IPS-NIHi7 (cell line): ENCODE results near the gene KRT37.
A peak's percentile ranks its signal among the peaks of the same experiment; 100 is the strongest.
"Not testable (repeated sequence)": the region's sequence is repeated elsewhere in the genome, so short reads cannot be mapped to it uniquely, and the experiment has no call there.

Source experiments
- DNase-seq: peaks from one replicate; pipeline ENCODE4 v3.0.0; 2012; ENCODE audit warnings: mixed read lengths; ENCODE audit errors: extremely low spot score

The KRT37 gene

DNA sequence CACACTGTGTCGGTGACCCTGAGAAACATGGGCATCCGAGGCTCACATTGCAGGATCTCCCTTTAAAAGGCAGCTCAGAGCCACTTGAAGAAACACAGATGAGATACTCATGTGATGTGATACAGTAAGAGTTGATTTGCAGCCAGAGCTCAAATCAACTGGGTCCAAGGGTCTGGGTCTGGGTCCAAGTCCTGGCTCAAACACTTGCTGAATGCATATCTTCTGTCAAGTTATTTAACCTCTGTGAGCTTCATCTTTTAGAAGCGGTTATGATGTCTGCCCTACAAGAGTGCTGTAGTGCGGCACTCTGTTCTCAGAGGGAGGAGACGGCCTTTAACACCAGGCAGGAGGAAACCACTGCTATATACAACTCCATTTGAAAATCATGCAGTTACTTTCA is 10.0 kb upstream of the KRT37 start:
- no peak for DNase-seq

DNA sequence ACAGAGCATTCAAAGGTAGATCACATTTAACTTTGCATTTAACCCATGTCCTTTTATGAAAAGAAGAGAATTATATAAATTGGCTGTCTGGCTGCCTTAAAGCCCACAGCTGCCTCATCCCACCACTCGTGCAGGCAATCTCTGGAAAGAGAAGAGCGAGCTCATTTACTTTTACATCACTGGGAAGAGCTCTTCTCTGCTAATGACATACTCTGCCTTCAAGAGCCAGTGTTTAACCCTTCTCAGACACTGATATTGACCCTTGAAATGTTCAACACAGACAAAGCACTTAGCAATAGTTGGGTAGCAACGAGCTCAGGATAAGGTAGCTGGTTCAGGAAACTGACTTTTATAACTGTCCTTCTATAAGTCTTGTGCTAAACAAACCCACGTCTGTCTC is 9.6 kb upstream of the KRT37 start:
- DNase-seq = no peak

DNA sequence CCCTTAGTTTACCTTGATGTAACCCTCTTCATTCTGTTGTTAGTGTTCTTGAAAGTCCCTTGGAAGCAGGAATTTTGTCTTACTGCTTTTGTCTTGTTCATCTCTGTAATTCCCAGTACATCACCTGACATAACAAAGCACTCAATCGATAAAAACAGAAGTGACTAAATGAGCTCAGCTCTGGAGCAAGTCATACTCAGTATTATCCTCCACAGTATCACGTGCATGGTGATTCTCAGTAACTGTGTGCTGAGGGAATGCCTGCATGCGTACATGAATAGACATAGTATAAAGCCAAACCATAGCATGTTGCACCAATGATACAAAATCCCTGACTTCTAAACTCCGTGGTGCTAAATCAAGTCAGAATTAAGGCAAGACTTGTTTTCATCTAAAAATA is 9.2 kb upstream of the KRT37 start:
- no peak for DNase-seq

DNA sequence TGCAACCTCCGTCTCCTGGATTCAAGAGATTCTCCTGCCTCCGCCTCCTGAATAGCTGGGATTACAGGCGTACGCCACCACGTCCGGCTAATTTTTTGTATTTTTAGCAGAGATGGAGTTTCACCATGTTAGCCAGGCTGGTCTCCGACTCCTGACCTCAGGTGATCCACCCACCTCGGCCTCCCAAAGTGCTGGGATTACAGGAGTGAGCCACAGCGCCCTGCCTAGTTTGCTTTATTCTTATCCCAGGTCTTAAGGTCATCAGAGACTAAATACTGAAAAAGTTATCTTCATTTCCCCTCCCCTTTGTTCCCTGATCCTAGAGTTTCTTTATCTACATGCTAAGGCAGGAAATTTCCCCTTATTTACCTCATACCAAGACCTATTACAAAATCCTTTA is 6.0 kb upstream of the KRT37 start:
- DNase-seq = not testable (repeated sequence)

DNA sequence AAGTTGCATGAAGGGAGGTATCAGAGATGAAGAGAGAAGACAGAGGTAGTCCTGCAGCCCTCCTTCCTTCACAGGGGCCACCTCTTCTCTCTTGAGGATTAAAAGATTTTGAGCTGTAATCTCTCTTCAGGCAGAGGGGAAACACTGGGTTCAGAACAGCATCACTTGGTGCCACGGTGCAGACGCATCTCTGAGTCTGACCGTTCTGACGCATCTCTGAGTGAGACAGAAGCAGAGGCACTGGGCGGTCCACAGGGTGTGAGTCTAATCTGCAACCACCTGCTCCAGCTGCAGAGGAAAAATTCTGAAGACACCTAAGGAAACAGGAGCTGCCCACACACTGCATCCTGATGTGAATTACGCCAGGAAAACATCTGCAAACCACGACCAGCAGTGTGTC is 5.3 kb upstream of the KRT37 start:
- no peak for DNase-seq

DNA sequence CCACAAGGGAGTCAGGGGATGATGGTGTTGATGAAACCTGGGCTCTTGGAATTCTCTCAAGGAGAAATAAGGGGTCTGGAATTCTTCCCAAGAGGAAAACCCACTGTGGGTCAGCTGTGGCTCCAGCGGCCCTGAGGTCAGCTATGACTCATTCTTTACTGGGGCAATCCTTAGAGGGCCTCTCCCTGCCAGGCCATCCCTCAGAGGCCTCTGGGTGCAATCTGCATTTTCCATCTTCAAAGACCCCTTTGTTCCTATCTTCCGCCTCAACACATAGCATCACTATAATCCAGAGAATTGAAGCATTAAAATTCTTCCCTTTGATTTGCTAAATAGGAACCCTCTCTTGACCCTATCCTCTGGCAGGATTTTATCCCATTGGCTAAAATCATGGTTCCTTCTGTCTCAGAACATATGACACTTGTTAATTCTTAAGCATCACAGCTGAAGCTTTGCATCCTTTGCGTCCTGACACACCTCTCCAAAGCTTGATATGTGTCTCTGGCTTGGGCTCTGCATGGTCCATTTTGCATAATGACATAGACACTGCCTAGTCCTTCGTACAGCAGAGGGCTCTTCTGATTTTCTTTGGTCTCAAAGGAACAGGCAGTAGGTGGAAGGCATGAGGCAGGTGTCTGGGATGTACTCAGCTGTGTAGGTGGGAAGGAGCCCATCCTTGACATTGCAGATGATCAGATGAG is 4.4 kb upstream of the KRT37 start:
- DNase-seq = peak; percentile 37

DNA sequence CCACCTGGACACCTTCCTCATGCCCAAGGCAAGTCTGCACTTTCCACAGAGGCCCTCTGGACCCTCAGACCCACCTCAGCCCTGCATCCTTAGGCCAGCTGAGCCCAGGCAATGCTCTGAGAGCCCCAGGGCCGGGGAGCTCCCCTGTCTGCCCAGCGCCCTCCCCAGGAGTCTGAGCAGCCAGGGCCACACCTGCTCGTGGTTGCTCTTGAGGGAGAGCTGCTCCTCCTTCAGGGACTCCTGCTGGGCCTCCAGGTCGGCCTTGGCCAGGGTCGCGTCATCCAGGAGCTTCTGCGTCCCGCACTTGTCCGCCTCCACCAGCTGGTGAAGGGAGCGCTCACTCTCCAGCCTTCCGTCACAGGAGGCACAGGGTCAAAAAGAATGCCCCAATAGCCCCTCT is 1.8 kb downstream of the KRT37 start:
- not testable (repeated sequence) for DNase-seq

DNA sequence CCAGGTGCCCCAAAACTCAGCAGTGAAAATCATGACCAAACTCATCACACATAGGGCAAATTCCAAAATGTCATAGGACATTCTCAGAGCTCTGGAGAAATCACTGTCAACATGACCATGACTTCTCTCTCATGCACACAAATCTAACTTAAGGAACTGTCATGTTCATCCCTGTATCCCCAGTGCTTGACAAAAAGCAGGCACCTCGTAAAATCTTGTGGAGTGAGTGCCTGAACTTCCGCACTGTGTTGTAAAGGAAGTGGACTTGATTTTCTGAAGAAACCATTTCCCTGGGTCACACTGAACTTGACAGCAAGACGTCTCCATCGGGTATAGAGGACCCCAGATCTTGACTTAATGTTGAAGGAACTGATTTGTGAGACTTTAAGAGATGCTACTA is 2.8 kb downstream of the KRT37 start:
- no peak for DNase-seq

DNA sequence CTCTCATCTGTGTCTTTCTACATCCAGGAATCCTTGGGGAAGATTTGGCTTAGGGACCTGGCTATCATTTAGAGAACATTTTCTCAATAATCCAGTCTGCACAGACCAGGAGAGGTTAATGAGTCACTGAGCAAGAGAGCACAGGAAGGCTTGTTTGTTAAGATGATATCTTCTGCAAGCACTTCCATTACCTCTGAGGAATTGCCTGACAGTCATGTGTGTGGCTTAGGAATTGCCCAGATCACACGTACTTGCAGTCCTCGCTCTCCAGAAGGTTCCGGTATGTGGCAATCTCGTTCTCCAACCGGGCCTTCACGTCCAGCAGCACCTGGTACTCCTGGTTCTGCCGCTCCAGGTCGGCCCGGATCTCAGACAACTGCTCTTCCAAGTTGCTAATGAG is 3.3 kb downstream of the KRT37 start:
- no peak for DNase-seq

DNA sequence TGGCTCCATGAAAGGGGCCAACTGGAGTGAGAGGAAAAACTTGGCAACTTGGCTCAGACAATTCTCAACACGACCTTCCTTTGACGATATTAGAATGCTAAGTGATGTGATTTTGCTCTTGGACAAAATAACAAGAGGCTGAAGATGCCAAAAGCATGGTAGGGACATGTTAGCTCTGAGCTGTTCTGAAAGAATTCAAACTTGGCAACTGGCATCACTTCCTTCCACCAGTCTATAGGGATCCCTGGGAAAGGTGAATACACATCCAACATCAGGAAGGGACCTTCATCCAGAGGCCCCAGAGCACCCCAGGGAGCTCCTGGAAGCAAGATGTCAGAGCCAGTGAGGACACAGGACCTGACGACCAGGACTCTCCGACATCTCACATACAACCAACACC is 4.3 kb downstream of the KRT37 start:
- no peak for DNase-seq

DNA sequence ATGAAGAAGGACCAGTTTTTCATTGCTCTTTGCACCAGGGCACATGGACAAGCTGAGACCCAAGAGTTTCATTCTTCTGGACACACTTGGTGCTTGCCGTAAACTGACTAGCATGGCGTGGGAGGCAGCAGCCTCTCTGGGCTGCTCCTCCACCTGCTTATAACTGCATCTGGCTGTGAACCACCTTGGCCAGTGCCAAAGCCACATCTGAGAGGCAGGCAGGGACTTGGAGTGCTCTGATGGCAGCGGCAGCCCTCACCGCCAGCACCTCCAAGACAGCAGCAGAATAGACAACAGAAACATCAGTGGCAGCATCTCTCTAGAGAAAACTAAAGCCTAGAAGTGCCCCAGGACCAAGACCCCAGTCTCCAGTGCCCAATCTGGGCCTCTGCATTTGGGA is 4.7 kb downstream of the KRT37 start:
- DNase-seq = no peak

DNA sequence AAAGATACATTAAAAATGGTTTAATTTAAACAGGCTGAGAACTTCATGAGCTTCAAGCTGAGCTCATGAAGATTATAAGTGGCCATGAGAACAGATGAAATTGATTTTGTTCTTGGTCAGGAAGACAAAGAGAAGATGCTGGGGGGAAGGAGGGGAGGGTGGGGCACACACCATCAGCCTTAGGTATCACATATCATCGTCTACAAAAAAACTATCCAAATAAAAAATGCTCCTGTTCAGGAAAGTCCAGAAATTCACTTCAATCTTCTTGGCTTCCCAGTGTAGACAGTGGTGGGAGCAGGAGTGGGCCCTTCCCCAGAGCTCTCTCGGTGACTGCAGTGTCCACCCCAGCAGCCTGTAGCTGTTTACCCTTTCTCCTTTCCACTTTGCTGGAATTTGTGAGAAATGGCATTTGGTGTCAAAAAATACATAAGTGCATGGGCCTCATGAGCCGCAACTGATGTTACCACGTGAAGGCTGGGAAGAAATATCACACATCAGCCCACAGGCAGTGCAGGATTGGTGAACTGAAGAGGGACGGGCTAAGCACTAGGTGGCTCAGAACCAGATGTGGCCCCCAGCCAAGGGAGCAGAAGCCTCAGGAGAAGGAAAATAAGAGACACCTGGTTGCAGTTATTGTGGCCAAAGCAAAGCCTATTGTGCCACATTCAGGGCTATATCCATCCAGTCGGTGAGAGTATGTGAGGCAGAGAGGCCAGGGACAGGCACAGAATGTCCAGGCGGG is 6.1 kb downstream of the KRT37 start:
- DNase-seq = no peak

DNA sequence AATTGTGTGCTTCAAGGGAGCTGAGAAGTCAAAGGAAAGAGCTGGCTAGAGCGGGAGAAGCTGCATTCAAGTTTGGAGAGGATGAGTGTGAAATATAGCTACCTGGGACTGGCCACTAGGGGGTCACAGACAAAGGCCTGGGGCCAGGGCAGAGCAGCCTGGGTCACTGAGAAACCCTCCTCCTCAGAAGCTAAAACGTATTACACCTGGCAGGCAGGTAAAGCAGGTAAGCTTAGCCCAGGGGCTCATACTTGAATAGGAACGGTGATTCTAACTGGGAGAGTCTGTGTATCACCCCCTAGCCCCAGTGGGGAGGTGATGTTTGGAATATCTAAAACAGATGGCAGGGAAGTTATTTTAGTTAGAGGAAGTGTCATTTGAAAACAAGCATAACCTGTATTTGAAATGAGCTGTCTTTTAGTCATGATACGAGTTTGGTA is 6.8 kb downstream of the KRT37 start:
- peak; percentile 87 for DNase-seq

DNA sequence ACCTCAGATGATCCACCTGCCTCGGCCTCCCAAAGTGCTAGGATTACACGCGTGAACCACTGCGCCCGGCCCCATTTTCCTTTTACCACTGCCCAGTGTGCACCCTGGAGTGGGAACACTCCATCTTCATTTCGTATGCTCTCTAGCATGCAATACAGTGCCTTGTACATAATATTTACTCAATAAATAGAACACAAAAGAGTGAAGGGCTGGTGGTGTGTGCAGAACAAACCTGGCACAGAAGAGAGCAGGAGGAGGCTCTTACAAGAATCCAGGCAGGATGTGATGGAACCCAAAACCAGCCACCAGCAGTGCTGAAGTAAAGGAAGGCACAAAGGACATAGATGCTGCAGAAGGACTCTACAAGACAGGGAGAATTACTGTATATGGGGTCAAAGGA is 7.3 kb downstream of the KRT37 start:
- no peak for DNase-seq

DNA sequence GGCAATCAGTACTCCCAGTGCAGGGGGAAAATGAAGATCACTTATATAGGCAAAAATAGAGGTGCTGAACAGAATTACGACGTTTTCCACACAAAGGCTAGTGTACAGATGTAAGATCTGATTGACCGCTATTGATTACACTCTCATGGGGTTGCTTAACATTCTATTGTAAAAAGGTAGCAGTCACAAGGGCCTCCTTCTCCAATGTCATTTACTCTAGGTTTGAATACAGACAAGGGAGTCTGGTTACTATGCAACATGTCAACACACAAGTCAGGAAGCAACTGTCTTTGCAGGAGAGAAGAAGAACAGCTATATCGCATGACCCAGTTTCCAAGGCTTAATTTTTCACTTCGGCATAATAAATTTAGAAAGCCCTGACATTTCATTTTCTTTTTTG is 7.9 kb downstream of the KRT37 start:
- DNase-seq = no peak

DNA sequence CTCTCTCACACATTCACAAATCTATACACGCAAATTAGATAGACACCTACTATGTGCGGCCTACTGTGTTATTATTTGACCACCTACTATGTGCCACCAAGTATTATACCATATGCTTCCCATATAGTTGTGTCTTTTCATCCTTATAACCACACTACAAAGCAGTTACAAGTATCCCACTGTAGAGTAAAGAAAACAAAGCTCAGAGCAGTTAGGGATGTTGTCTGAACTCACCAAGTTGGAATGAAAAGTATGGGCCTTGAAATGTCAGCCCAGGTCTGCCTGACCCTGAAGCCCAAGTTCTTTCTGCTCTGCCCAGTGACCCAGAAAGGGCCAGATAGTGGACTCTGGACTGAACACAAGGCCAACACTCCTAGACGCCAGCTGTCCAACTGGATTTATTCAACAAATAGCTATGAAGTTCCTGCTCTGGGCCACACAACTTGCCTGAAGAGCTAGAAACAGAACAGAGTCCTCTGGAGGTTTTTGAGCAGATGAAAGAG is 8.5 kb downstream of the KRT37 start:
- DNase-seq = no peak

DNA sequence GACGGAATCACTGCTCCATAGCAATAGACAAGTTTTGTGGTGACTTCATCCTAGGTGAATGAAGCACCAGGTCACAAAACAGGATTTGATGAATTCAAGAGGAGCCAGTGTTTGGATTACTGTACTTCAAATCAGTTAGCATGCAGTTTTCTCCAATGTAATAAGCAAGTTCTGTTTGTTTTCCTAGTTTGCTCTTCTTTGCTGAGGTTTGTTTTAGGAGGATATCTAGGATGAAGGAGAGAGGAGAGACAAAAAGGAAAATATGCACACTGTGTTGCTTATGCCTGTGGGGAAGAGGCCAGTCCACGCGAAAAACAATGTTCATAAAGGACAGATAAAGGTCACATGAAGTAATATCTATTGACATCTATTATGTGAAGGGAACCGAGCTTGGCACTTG is 9.0 kb downstream of the KRT37 start:
- no peak for DNase-seq

DNA sequence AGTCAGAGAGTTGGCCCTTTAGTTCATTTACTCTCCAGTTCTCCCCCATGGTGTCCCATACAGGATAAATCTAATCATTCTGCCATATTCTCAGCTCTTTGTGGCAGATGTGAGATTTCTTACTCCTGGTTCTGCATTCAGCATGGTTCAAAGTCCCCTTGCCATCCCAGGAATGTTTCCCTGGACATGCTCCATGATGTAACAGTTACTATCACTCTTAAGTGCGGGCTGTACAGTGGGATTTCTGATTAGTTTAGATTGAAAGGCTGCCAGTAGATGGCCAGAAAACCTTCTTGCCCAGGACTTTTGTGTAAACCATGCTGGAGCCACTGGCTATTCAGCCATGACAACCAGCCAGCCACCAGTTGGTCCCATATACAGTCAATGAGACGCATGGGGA is 10.4 kb downstream of the KRT37 start:
- DNase-seq = no peak

DNA sequence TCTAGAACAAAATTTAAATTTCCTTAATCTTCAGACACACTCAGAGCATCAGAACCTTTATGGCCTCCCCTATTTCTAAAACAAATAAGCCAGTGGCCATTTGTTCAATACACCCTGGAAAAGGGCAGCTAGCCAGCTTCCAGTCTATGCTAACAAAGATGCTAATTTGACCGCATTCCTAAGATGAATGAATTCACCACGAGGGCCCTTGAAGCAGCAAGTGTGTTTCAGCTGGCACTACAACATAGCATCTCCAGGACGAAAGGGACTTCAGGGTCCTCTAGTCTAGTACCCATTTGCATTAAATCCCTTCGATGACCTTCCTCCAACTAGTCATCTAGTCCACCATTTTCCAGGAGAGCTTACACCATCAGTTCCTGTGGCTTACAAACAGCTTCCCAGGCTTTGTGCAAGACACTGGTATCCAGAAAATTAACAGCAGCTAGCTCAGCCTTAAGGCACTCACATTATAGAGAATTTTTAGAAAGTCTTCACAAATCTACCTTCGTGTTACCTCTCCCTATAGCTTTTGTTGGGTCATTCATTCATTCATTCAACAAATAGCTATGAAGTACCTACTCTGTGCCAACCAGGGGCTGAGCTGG is 10.9 kb downstream of the KRT37 start:
- peak; percentile 56 for DNase-seq

DNA sequence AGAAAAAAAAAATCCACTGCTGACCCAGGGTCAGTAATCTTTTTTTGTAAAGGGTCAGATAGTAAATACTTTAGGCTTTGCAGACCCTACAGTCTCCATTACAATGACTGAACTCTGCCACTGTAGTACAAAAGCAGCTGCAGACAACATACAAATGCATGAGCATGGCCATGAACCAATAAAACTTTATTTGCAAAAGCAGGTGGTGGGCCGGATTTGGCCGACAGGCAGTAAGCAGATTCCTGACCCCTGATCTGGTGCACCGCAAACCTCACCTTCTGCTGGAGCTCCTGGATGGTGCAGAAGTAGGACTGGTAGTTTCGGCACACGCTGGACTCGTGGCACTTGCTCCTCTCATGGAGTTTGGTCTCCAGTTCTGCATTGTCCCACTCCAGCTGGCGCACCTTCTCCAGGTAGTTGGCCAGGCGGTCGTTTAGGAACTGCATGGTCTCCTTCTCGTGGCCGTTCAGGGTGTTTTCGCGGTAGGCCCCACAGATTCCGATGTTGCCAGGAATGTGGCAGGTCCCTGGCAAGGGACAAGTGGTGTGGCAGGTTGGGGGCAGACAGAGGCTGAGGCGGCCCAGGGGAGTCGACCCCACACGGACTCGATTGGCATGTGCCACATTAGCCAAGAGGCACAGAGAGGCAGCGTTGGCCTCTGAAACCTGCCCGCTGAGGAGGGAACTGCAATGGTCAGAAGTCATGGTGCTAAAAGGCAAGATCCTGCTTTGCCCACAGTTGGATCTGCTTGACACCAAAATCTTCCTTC is 13.1 kb downstream of the KRT37 start:
- DNase-seq = no peak

DNA sequence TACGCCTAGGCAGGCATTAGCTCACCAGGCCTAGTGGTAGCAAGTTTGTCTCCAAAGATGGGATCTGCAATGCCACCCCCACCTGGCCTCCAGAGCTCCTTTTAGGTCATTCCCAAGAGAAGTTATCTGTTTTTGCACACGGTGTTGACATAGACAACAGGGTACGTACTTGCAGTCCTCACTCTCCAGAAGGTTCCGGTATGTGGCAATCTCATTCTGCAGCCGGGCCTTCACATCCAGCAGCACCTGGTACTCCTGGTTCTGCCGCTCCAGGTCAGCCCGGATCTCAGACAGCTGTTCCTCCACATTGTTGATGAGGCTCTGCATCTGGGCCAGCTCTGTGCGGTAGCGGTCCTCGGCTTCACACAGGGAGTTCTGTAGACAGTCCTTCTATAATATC is 17.2 kb downstream of the KRT37 start:
- no peak for DNase-seq

DNA sequence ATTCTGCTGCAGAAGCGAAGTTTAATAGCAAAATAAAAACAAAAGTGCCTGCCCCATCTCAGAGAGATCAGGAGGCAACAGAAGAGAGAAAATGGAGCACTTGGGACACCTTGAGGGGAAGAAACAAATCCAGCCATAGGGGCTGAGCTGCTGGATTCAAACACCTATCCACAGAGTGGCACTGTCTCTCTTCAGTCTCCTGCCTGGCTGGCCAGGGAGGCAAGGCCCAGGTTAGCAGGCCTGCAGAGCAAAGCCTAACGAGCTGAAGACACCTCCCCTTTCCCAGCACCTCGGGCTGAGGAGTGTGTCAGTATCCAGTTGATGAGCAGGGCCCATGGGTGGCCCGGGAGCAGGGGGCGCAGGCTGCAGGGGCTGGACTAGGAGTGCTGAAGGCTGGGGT is 18.2 kb downstream of the KRT37 start:
- DNase-seq = peak; percentile 58
